Mammary epithelial cell (primary cell): ENCODE results near the gene LCN10.

Experiments
- EZH2 ChIP-seq: IDR thresholded peaks from 2 replicates; pipeline ENCODE4 v1.6.1; 2012; ENCODE audit warnings: low read length, inconsistent platforms, borderline replicate concordance
- TF ChIP-seq, protein P1 (sequence below), 2 donors: IDR thresholded peaks in 1 of 2; conservative IDR thresholded peaks in 1 of 2; 2 replicates each; pipeline ENCODE4 v1.5.1; 2011 to 2012; ENCODE audit warnings: inconsistent platforms in 2 of 2, low read length in 2 of 2, mild to moderate bottlenecking in 2 of 2, control low read depth in 1 of 2, low read depth in 1 of 2; ENCODE audit not compliant: insufficient read depth in 1 of 2; ENCODE audit errors: extremely low read depth in 1 of 2

- TF ChIP-seq, protein P1, sequence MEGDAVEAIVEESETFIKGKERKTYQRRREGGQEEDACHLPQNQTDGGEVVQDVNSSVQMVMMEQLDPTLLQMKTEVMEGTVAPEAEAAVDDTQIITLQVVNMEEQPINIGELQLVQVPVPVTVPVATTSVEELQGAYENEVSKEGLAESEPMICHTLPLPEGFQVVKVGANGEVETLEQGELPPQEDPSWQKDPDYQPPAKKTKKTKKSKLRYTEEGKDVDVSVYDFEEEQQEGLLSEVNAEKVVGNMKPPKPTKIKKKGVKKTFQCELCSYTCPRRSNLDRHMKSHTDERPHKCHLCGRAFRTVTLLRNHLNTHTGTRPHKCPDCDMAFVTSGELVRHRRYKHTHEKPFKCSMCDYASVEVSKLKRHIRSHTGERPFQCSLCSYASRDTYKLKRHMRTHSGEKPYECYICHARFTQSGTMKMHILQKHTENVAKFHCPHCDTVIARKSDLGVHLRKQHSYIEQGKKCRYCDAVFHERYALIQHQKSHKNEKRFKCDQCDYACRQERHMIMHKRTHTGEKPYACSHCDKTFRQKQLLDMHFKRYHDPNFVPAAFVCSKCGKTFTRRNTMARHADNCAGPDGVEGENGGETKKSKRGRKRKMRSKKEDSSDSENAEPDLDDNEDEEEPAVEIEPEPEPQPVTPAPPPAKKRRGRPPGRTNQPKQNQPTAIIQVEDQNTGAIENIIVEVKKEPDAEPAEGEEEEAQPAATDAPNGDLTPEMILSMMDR (conservative IDR thresholded peaks at IDR 0.05 in 1 of 2, IDR thresholded peaks at IDR 0.05 in 1 of 2; ENCODE audit: extremely low read depth in 1 of 2, insufficient read depth in 1 of 2, low read depth in 1 of 2, low read length in 2 of 2) = no peak
- TF ChIP-seq EZH2 = no peak
Measured at GRCh38 chr9:136723989-136724388, 18.8 kb downstream of the LCN10 start.
